Measurements from ENCODE around the gene KCNRG. TPM values are rescaled to one million over a fixed set of nuclear protein-coding genes. Genes with fewer than 3 reads are reported as not detected.
A peak's percentile ranks its signal among the peaks of the same experiment; 100 is the strongest.

The KCNRG gene
- total RNA-seq, 2 donors from 2014 or later, result 0.62 to 1.1 TPM

GRCh38 chr13:50011461-50011860 is 3.8 kb upstream of the KCNRG start:
- no peak for TF ChIP-seq CTCF (conservative IDR thresholded peaks at IDR 0.05)
- H3K36me3 Mint-ChIP-seq (ENCODE audit: low read depth), result peaks cover 58% of the 10 kb centered on the region

GRCh38 chr13:50012396-50013169 is 2.7 kb upstream of the KCNRG start:
- Mint-ChIP-seq H3K27ac (no peak overlapping the region), H3K27me3 (ENCODE audit: insufficient read depth) (no peaks in the 10 kb centered on the region), H3K36me3 (ENCODE audit: low read depth) (peaks cover 54% of the 10 kb centered on the region), H3K4me1 (peaks cover 39% of the 10 kb centered on the region), H3K9me3 (peaks cover 2% of the 10 kb centered on the region), H3K4me3 (no peak overlapping the region)
- WGBS, 2 experiments (ENCODE audit: insufficient coverage in 1 of 2, insufficient read length in 1 of 2), result 92 to 98% methylated on average over 5 to 6 of the region's 6 CpGs
- Histone ChIP-seq H3K4me3 (ENCODE audit: low read length) (no peak overlapping the region), H3K27me3 (ENCODE audit: control insufficient read depth, insufficient read depth, low read length, poor library complexity, severe bottlenecking) (no peaks in the 10 kb centered on the region), H3K9me3 (ENCODE audit: control insufficient read depth, low read length) (peaks cover 6% of the 10 kb centered on the region), H3K9ac (ENCODE audit: extremely low read depth, low read length, poor library complexity, severe bottlenecking) (no peak overlapping the region), H3K4me1 (ENCODE audit: control insufficient read depth, insufficient read depth, low read length) (peaks cover 21% of the 10 kb centered on the region), H3K27ac (ENCODE audit: low read depth, low read length) (no peak overlapping the region), H3K36me3 (ENCODE audit: control insufficient read depth, insufficient read depth, low read length) (peaks cover 57% of the 10 kb centered on the region)
- no peak for DNase-seq
- TF ChIP-seq CTCF (conservative IDR thresholded peaks at IDR 0.05), result no peak

More at GRCh38 chr13:50011461-50011860, 3.8 kb upstream of the KCNRG start:
- H3K36me3 ChIP-seq (ENCODE audit: control insufficient read depth, insufficient read depth, low read length), result peaks cover 65% of the 10 kb centered on the region
- H3K9me3 ChIP-seq (ENCODE audit: control insufficient read depth, low read length), result peaks cover 6% of the 10 kb centered on the region
- no peak overlapping the region for H3K9ac ChIP-seq (ENCODE audit: extremely low read depth, low read length, poor library complexity, severe bottlenecking)
- WGBS, 2 experiments (ENCODE audit: insufficient coverage in 1 of 2, insufficient read length in 1 of 2), result no CpG with 5 or more reads among the region's 1 CpG
- H3K27me3 ChIP-seq (ENCODE audit: control insufficient read depth, insufficient read depth, low read length, poor library complexity, severe bottlenecking), result no peaks in the 10 kb centered on the region
- no peak overlapping the region for H3K4me3 ChIP-seq (ENCODE audit: low read length)
- Mint-ChIP-seq H3K27ac (no peak overlapping the region), H3K27me3 (ENCODE audit: insufficient read depth) (no peaks in the 10 kb centered on the region), H3K4me1 (peaks cover 32% of the 10 kb centered on the region), H3K9me3 (peaks cover 2% of the 10 kb centered on the region), H3K4me3 (no peak overlapping the region)
- peaks cover 21% of the 10 kb centered on the region for H3K4me1 ChIP-seq (ENCODE audit: control insufficient read depth, insufficient read depth, low read length)
- no peak for DNase-seq
- H3K27ac ChIP-seq (ENCODE audit: low read depth, low read length), result no peak overlapping the region

- Histone ChIP-seq H3K9ac (ENCODE audit: extremely low read depth, low read length, poor library complexity, severe bottlenecking) (peak overlapping the region; percentile 26), H3K27ac (ENCODE audit: low read depth, low read length) (peak overlapping the region; percentile 22), H3K4me1 (ENCODE audit: control insufficient read depth, insufficient read depth, low read length) (peaks cover 21% of the 10 kb centered on the region), H3K9me3 (ENCODE audit: control insufficient read depth, low read length) (peaks cover 6% of the 10 kb centered on the region), H3K4me3 (ENCODE audit: low read length) (peak overlapping the region; percentile 56), H3K36me3 (ENCODE audit: control insufficient read depth, insufficient read depth, low read length) (peaks cover 44% of the 10 kb centered on the region), H3K27me3 (ENCODE audit: control insufficient read depth, insufficient read depth, low read length, poor library complexity, severe bottlenecking) (no peaks in the 10 kb centered on the region)
- no peak overlapping the region for H3K4me3 Mint-ChIP-seq
- no peak for DNase-seq
- H3K4me1 Mint-ChIP-seq, result peaks cover 39% of the 10 kb centered on the region
- no peaks in the 10 kb centered on the region for H3K27me3 Mint-ChIP-seq (ENCODE audit: insufficient read depth)
- peaks cover 55% of the 10 kb centered on the region for H3K36me3 Mint-ChIP-seq (ENCODE audit: low read depth)
- WGBS, 2 experiments (ENCODE audit: insufficient coverage in 1 of 2, insufficient read length in 1 of 2), result 100% methylated on average over 1 of the region's 1 CpG; no CpG with 5 or more reads in 1 of the 2 experiments
- H3K9me3 Mint-ChIP-seq, result no peaks in the 10 kb centered on the region
- peak overlapping the region; percentile 56 for H3K27ac Mint-ChIP-seq
- TF ChIP-seq CTCF (conservative IDR thresholded peaks at IDR 0.05), result no peak
These were observed 858 bp upstream of the KCNRG start for GRCh38 chr13:50014386-50014785.
